Amygdala (tissue), 56 donors: ENCODE measurements around the gene URAD.
"Not testable (repeated sequence)": the region's sequence is repeated elsewhere in the genome, so short reads cannot be mapped to it uniquely, and the experiment has no call there.

ENCODE experiments used
- DNase-seq, 56 donors: peaks; one replicate each; lab custom pipeline; 2025; lab: John Stamatoyannopoulos, UW

URAD gene

DNA sequence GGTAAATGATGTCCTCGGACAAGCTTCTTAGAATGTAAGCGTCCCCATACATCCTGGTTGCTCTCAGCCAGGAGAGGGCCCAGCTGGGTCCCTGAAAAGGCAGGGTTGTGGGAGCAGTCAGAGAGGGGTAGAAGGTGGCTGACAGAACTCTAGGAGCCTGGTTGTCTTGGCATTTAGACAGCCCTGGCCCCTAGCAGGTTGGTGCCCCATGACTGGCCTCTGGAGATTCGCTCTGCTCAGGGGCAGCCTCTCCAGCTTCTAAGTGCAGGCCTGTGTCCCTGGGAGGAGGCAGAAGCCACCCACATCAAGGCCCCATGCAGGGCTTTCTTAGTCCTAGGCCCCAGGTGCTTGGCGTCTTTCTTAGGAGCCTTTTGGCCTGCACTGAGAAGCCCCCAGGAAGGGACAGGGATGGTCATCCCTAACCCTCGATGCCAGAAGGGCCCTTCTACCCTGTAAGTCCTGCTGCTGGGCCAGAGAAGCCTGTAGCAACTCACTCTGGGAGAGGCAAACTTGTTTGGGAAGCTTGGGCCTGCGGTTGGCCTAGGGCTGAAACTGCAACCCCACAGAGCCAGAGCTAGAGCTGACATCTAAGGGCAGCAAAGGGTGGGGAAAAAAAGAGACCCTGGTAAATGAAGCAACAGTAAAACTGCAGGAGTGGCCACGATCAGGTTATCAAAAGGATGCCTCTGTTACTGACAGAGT lies 16.6 kb downstream of the URAD start:
- DNase-seq: no peak

DNA sequence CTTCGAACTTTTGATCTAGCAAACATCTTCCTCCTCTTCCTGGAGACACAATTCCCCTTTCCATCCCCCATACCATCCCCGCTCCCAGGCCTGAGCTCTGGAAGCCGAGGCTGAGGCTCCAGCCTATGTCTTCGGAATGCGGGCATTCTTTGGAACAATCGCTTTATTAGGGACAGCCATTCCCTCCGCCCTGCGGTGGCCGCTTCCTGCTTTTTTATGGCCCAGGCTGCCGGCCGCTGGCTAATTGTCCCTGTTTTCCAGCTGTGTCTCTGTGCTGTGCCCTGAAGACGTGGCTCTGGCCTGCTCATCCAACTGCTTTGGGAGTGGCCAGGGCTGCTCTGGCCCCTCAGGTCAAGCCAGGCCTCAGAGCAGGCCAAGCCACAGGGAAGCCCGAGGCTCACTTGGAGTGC lies 17.3 kb downstream of the URAD start:
- no peak for DNase-seq

DNA sequence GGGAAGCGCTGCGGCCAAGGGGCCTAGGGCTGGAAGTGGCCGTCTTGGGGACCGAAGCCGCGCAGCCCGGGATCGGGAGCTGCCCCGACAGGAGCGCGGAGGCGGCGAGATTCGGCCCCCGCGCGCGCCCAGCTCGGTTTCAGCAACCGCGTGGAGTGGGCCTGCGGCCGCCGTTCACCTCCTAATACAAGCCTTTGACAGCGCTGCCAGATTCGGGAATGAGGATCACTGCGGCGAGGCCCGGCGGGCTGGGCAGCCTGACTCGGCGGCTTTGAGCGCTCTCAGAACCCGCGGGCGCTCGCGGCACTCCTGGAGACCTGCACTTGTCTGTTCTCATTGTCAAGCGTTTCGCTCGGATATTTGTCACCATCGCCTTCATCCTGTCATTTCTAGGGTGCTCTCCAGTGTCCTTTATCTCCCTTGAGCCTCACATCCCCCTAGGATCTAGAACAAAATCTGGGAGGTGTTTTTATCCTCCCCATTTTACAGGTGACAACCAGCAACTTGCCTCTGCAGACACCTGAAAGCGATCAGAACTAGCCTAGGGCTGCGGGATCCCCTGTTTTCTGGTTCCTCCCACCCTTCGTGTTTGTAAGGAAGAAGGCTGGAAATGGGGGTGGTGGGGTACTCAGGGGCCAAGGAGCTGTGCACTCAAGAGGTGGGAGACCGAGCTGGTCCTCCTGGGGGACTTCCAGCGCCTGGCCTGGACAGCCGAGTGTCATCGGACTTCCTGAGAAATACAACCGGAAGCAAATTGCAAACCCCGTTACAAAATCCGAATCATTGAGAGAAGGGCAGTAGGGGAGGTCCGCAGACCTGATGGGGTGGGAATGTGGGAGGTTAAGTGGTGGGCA lies 17.9 kb downstream of the URAD start:
- DNase-seq: no peak

DNA sequence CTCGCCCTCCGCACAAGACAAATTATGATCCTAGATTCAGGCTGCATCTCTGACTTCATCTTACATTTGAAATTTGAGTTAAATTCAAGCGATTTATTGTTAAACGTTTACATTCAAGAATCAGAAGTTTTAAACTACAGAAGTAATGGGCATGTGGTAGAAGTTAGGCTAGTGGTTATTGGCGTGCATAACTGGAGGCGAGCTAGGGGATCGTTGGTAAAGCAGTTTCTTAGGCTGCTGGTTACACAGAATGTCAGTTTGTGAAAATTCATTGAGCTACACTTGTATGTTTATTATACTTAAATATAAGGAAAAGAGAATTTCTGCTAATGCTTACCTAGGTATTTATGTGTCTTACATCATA lies 18.6 kb downstream of the URAD start:
- DNase-seq: no peak

DNA sequence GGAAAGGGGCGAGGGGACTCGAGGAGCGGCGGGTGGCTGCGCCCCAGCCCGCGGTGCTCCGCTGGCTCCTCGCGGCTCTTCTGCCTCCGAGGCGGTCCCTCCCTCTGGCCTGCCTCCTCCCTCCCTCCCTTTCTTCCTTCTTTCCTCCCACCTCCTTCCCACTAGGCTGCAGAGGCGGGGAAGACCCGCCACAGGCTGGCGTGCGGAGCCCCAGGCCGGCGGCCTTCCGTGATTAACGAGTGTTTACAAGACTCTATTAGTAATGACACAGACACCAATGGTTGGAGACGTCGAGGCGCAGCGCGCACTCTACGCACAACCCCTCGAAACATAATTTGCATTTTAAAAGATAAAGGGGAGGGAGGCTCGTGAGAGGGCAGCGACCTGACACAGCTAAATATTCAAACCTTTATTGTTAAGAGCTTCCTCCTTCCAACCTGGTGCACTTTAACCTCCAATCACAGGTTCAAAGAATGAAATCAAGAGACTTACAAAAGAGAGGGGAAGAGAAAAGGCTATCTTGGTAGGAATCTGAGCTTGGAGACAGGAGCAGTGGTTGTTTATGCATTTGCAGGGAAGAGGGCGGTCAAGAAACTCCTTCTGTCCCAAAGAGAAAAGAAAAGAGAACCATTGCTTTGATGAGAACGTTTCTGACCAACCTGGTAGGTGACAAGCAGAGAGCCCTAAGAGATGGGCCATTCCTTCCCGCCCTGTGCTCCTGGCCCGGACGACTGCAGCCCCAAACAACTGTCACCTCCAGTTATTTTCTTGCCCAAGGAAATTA lies 19.2 kb downstream of the URAD start, which contains the start of gene CDX2:
Gene CDX2 (minus strand): TSS at position 234 of the 784 bp plus-strand sequence. CDS start 309 bp downstream, outside the sequence.
- no peak for DNase-seq

DNA sequence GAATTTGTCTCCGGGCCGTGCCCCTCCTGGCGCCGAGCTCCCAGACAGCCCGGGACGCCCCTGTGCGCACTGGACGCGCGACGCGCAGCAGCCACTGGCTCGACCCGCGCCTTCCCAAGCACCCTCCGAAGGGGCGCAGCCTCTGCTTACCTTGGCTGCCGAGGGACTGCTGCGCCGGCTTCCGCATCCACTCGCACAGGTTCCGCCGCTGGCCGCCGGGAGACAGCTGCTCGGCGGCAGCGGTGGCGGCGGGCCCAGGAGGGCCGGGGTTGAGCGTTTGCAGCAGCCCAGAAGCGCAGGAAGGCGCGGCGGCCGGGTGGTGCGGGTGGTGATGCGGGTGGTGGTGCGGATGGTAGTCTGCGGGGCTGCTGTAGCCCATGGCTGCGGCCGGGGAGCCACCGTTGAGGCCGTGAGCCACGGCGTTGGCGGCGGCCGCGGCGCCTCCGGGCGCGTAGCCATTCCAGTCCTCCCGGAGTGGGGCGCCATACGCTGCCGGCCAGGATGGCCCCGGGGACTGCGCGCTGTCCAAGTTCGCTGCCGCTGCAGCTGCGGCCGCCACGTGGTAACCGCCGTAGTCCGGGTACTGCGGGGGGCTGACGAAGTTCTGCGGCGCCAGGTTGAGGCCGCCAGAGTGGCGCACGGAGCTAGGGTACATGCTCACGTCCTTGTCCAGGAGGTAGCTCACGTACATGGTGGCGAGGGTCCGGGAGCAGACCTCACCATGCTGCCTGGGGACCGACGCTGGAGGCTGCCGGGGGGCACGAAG lies 20.0 kb downstream of the URAD start:
- no peak for DNase-seq

DNA sequence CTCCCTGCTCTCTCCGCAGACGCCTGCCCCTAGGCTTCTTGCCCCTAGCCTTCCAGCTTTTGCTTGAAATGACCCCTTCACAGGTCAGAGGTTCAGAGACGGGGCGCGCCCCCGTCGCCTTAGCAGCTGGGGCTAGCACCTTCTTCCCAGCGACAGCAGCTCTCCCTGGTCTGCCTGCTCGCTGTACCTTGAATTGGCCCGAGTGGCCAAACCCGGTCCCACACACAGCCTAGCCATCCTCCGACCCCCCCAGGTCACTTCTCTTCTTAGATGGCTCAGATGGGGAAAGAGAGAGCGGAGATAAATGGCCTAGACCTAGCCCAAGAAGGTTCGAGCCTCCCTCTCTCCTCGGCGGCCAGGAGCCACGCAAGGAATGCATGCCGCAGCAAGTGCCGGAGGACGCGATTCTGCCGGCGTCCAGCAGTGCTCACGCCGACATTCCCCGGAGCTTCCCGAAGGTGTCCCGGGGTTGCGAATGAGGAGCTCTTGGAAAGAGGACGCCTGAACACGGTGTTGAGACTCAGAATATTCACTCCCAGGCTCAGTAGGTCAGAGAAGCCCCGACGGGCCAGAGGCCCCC lies 20.7 kb downstream of the URAD start:
- no peak for DNase-seq

DNA sequence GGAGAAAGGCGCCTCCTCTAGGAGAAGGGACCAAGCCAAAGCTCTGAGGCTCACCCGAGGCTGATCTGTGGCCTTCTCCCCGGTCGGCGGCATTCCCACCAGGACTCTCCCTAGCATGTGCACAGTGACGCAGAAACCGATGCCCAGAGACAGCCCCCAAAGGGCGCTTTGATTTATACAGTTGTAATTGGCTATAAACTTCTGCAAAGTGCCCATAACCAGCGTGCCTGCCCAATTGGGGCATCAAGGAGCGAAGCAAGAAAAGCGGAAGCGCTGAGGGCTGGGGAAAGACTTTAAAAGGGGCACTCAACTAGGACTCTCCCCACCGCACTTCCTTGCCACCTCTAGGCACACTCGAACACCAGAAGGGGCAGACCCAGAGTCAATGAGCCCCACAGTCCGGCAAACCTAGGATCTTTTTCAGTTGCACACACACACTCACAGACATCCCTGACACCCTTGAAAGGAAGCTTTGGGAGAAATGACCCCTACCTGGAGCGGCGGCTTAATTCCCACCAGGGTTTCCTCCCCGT lies 21.2 kb downstream of the URAD start:
- DNase-seq: no peak

DNA sequence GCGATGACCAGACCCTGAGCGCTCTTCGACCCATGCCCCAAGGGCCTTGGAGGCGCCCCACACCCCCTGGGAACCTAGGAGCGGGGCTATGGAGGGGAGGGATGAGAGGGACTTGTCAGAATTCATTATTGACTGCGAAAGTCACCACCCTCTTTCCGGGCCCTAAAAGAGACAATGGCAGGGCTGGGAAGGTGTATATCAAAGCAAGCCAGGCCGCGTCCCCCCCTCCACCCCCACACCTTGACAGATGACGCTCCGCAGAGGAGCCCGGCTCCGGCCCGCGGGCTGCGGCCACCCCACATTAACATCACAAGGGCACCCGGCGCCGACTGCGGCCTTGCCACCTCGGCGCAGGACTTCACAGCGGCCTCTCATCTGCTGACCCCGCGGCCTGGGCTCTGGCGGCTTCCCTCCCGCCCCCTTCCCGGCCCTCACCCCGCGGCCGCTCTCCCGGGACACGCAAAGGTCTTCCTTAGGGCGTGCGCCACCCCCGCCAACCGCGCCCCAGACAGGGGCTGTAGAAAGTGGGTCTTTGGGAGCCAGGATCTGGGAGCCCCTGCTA lies 21.8 kb downstream of the URAD start:
- no peak for DNase-seq

DNA sequence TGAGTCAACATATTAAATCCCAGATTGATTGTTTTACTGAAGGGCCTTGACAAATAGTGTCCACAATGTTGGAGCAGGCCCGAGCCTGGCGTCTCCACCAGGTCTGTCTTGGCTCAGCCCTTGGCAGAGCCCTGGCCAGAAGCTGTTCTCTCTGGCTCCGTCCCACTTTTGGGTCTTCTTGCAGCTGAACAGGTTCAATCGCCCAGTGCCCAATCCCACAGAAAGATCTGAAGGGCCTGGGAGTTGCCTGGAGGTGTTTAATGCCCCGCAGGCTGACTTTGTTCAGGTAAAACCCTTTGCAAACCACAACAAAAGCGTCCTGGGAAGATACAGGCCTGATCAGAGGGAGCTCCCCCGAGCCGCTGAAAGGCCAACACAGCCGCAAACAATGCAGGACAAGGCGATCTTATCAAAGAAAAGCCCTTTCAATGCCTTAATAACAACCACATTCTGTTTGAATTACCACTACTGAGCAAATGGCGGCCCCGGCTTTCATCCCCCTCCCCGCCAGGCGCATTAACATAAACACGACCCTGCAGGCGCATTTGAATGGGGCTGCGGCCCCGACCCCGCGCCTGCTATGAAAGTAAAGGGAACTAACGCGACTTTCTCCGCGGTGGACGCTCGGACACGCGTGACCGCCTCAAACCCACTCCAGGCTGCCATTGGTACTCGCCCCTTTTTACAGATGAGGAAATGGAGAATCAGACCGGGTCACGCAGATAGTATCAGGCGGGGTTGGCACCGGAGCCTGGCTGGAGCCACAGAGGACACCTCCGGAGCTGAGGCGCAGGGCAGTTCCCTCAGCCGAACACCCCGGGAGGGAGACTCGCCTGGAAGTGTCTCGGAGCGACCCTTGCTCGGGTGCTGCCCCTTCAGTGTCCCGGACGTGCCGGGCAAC lies 22.5 kb downstream of the URAD start:
- DNase-seq: no peak

DNA sequence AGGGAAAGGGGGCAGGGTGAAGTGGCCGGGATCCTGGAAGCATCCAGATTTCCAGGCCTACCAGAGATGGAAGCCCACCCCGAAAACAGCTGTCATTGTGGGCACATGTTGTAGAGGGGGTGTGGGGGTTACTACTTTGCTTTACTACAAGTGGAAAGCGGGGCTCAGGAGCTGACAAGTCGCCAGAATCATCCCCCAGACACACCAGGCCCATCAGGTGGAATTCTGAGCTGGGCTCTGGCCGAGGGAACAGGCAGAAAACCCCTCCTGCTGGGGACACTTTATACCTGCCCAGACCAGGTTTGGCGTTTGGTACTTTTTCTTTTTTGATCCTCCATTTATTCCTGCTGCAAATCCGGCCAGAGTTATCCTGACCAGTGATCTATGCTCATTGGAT lies 23.2 kb downstream of the URAD start:
- no peak for DNase-seq

DNA sequence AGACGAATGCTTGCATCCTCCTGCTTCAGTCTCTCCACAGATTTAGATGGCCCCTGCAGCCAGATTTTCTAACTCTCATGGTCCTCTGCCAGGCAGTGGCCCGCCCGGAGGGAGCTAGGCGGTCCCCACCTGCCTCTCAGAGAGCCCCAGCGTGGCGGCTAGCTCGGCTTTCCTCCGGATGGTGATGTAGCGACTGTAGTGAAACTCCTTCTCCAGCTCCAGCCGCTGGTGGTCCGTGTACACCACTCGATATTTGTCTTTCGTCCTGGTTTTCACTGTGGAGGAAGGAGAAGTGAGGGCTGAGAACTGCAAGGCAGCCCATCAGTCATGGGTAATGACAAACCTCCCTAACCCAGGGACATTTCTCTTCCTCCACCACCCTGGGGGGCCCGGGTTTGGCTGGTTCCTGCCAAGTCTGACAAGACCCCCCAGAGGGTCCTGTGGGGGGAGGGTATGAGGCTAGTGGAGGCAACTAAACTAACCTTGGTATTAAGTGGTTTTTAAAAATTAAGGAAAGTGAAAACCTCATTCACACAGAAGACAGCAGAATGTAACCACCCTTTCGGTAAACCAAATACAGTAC lies 23.7 kb downstream of the URAD start:
- no peak for DNase-seq

DNA sequence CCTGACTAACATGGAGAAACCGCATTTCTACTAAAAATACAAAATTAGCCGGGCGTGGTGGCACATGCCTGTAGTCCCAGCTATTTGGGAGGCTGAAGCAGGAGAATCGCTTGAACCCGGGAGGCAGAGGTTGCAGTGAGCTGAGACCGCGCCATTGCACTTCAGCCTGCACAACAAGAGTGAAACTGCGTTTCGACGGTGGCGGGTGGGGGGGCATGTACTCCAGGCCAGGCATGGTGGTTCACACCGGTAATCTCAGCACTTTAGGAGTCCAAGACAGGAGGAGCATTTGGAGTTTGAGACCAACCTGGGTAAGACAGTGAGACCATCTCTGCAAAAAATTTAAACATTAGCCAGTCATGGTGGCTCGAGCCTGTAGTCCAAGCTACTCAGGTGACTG lies 24.3 kb downstream of the URAD start:
- DNase-seq: not testable (repeated sequence)

DNA sequence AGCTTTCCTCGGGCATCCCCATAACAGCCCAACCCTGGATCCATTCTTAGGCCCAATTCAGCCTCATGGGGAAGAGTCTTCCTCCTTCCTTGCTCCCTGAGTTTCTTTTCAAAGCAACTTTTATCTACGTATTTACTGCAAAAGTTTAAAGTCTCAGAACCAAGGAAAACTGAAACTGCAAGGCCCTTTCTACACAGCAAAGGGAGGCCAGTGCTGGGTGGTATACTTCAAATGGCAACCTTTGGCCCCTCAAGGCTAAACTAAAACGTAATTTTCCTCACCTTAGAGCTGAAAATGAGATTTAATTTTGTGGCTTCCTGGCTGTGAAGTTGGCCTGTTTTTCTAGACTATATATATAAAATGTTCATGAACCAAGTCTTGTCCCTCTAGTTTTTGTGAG lies 25.0 kb downstream of the URAD start:
- no peak for DNase-seq

DNA sequence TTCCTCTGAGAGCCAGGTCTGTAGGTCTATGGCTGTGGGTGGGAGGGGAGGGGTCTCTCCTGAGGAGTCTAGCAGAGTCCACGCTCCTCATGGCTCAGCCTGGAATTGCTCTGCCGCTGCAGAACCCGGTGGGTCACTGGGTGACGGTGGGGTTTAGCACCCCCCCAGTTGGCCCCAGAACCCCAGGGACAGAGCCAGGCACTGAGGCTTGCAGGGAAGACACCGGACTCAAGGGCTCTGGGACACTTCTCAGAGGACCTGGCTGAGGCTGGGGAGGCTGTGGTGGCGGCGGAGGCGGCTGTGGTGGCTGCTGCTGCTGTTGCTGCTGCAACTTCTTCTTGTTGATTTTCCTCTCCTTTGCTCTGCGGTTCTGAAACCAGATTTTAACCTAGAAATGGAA lies 25.5 kb downstream of the URAD start:
- DNase-seq: no peak

DNA sequence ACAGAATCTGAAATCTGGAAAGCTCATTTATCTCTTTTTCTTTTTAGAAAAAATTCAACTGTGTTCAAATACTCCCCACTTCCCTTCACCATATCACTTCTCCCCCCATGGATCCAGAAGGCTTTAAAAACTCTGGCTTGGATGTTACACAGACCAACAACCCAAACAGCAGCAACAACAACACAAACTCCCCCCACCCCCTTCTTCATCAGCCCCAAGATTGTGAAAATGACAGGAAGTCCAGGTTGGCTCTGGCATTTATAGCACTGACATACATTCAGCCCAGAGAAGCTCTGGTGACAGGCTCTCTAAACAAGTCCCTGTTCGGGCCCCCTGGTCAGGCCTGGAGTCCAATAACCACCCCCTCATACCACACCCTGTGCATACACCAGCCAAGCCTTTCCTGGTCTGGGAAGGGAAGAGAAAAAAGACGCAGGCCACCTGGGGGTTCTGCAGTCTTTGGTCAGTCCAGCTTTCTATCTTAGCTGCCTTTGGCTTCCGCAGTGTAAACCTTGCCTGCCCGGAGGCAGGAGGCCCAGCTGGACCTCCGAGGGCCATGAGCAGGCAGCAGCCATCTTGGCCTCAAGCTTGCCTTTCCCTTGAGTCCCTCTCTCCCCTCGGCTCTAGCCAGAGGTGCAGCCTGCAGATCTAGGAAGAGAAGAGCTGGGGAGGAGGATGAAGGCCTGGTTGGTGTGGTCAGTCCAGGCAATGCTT lies 26.2 kb downstream of the URAD start:
- no peak for DNase-seq
